Activated naive CD8-positive, alpha-beta T cell (primary cell): Measurements from ENCODE around the gene NUP98.
"Not testable (repeated sequence)": the region's sequence is repeated elsewhere in the genome, so short reads cannot be mapped to it uniquely, and the experiment has no call there.

ENCODE experiments used
- H3K27ac Mint-ChIP-seq: one replicate; pipeline ENCODE4 v1.8.0; 2021; ENCODE audit warnings: mixed read lengths
- H3K27me3 Mint-ChIP-seq: one replicate; pipeline ENCODE4 v1.8.0; 2021; ENCODE audit warnings: mixed read lengths
- H3K36me3 Mint-ChIP-seq: one replicate; pipeline ENCODE4 v1.8.0; 2021; ENCODE audit warnings: mixed read lengths
- H3K4me1 Mint-ChIP-seq: one replicate; pipeline ENCODE4 v1.8.0; 2021; ENCODE audit warnings: low read depth, mixed read lengths
- H3K4me3 Mint-ChIP-seq: one replicate; pipeline ENCODE4 v1.8.0; 2021; ENCODE audit warnings: mild to moderate bottlenecking, mixed read lengths
- H3K9me3 Mint-ChIP-seq: one replicate; pipeline ENCODE4 v1.8.0; 2021; ENCODE audit warnings: low read depth, mixed read lengths

Gene NUP98

GRCh38 chr11:3817181-3817800, 19.9 kb upstream of the NUP98 start:
- no peaks in the 10 kb centered on the region for H3K36me3 Mint-ChIP-seq
- H3K27me3 Mint-ChIP-seq: no peaks in the 10 kb centered on the region
- H3K4me1 Mint-ChIP-seq: no peaks in the 10 kb centered on the region
- H3K4me3 Mint-ChIP-seq: no peak overlapping the region
- H3K9me3 Mint-ChIP-seq: no peaks in the 10 kb centered on the region
- H3K27ac Mint-ChIP-seq: no peak overlapping the region

- Mint-ChIP-seq H3K27ac (no peak overlapping the region), H3K27me3 (no peaks in the 10 kb centered on the region), H3K36me3 (no peaks in the 10 kb centered on the region), H3K4me3 (no peak overlapping the region), H3K4me1 (no peaks in the 10 kb centered on the region), H3K9me3 (no peaks in the 10 kb centered on the region)
Observed at GRCh38 chr11:3816673-3817072, 19.3 kb upstream of the NUP98 start.

GRCh38 chr11:3815845-3816244, 18.5 kb upstream of the NUP98 start:
- no peaks in the 10 kb centered on the region for H3K27me3 Mint-ChIP-seq
- H3K4me1 Mint-ChIP-seq: no peaks in the 10 kb centered on the region
- H3K36me3 Mint-ChIP-seq: peaks cover 2% of the 10 kb centered on the region
- no peak overlapping the region for H3K27ac Mint-ChIP-seq
- H3K4me3 Mint-ChIP-seq: no peak overlapping the region
- no peaks in the 10 kb centered on the region for H3K9me3 Mint-ChIP-seq

- H3K4me3 Mint-ChIP-seq, H3K9me3 Mint-ChIP-seq, H3K27ac Mint-ChIP-seq, H3K4me1 Mint-ChIP-seq, H3K36me3 Mint-ChIP-seq, H3K27me3 Mint-ChIP-seq: not testable (repeated sequence)
Observed at GRCh38 chr11:3814832-3815231, 17.5 kb upstream of the NUP98 start.

GRCh38 chr11:3810951-3811350, 13.6 kb upstream of the NUP98 start:
- H3K27me3 Mint-ChIP-seq: no peaks in the 10 kb centered on the region
- no peak overlapping the region for H3K4me3 Mint-ChIP-seq
- peaks cover 2% of the 10 kb centered on the region for H3K36me3 Mint-ChIP-seq
- H3K27ac Mint-ChIP-seq: no peak overlapping the region
- peaks cover 14% of the 10 kb centered on the region for H3K4me1 Mint-ChIP-seq
- H3K9me3 Mint-ChIP-seq: no peaks in the 10 kb centered on the region

- no peak overlapping the region for H3K27ac Mint-ChIP-seq
- peaks cover 14% of the 10 kb centered on the region for H3K4me1 Mint-ChIP-seq
- H3K9me3 Mint-ChIP-seq: no peaks in the 10 kb centered on the region
- H3K36me3 Mint-ChIP-seq: peaks cover 2% of the 10 kb centered on the region
- no peak overlapping the region for H3K4me3 Mint-ChIP-seq
- no peaks in the 10 kb centered on the region for H3K27me3 Mint-ChIP-seq
Observed at GRCh38 chr11:3810446-3810845, 13.1 kb upstream of the NUP98 start.

GRCh38 chr11:3809624-3809928, 12.2 kb upstream of the NUP98 start:
- no peak overlapping the region for H3K27ac Mint-ChIP-seq
- H3K4me3 Mint-ChIP-seq: no peak overlapping the region
- peaks cover 14% of the 10 kb centered on the region for H3K4me1 Mint-ChIP-seq
- H3K36me3 Mint-ChIP-seq: peaks cover 2% of the 10 kb centered on the region
- no peaks in the 10 kb centered on the region for H3K27me3 Mint-ChIP-seq
- H3K9me3 Mint-ChIP-seq: no peaks in the 10 kb centered on the region

GRCh38 chr11:3808861-3809623, 11.7 kb upstream of the NUP98 start:
- Mint-ChIP-seq H3K27ac (peak overlapping the region; percentile 66), H3K4me1 (peaks cover 14% of the 10 kb centered on the region), H3K36me3 (peaks cover 2% of the 10 kb centered on the region), H3K9me3 (no peaks in the 10 kb centered on the region), H3K4me3 (peak overlapping the region; percentile 87), H3K27me3 (no peaks in the 10 kb centered on the region)

GRCh38 chr11:3807909-3808860, 10.8 kb upstream of the NUP98 start, which contains the start of gene PGAP2:
Gene PGAP2 (plus strand): TSS chr11:3808560. CDS start chr11:3811260, 2,700 bp downstream.
- Mint-ChIP-seq H3K4me1 (peaks cover 14% of the 10 kb centered on the region), H3K27ac (peak within 1 kb of the TSS; percentile 95), H3K4me3 (peak within 1 kb of the TSS; percentile 98), H3K9me3 (no peaks in the 10 kb centered on the region), H3K27me3 (no peaks in the 10 kb centered on the region), H3K36me3 (peaks cover 2% of the 10 kb centered on the region)

- H3K4me3 Mint-ChIP-seq: no peak overlapping the region
- no peaks in the 10 kb centered on the region for H3K36me3 Mint-ChIP-seq
- peaks cover 11% of the 10 kb centered on the region for H3K4me1 Mint-ChIP-seq
- H3K27ac Mint-ChIP-seq: no peak overlapping the region
- H3K9me3 Mint-ChIP-seq: no peaks in the 10 kb centered on the region
- H3K27me3 Mint-ChIP-seq: no peaks in the 10 kb centered on the region
Observed at GRCh38 chr11:3803726-3804495, 6.6 kb upstream of the NUP98 start.

- Mint-ChIP-seq H3K4me3 (no peak overlapping the region), H3K9me3 (no peaks in the 10 kb centered on the region), H3K27ac (no peak overlapping the region), H3K4me1 (peaks cover 10% of the 10 kb centered on the region), H3K27me3 (no peaks in the 10 kb centered on the region), H3K36me3 (no peaks in the 10 kb centered on the region)
Observed at GRCh38 chr11:3802011-3802790, 4.8 kb upstream of the NUP98 start.

- Mint-ChIP-seq H3K4me1 (peaks cover 26% of the 10 kb centered on the region), H3K4me3 (no peak overlapping the region), H3K36me3 (no peaks in the 10 kb centered on the region), H3K27me3 (no peaks in the 10 kb centered on the region), H3K9me3 (no peaks in the 10 kb centered on the region), H3K27ac (no peak overlapping the region)
Observed at GRCh38 chr11:3799873-3800272, 2.5 kb upstream of the NUP98 start.

GRCh38 chr11:3799143-3799542, 1.8 kb upstream of the NUP98 start:
- peak overlapping the region; percentile 99 for H3K27ac Mint-ChIP-seq
- H3K9me3 Mint-ChIP-seq: no peaks in the 10 kb centered on the region
- peak overlapping the region; percentile 98 for H3K4me3 Mint-ChIP-seq
- no peaks in the 10 kb centered on the region for H3K36me3 Mint-ChIP-seq
- H3K4me1 Mint-ChIP-seq: peaks cover 33% of the 10 kb centered on the region
- H3K27me3 Mint-ChIP-seq: no peaks in the 10 kb centered on the region

- Mint-ChIP-seq H3K4me3 (peak overlapping the region; percentile 98), H3K36me3 (peaks cover 4% of the 10 kb centered on the region), H3K9me3 (no peaks in the 10 kb centered on the region), H3K4me1 (peaks cover 44% of the 10 kb centered on the region), H3K27me3 (no peaks in the 10 kb centered on the region), H3K27ac (peak overlapping the region; percentile 83)
Observed at GRCh38 chr11:3796801-3797328, 489 bp downstream of the NUP98 start.
